ENCODE data around the gene HOXB6.

HOXB6 gene

DNA sequence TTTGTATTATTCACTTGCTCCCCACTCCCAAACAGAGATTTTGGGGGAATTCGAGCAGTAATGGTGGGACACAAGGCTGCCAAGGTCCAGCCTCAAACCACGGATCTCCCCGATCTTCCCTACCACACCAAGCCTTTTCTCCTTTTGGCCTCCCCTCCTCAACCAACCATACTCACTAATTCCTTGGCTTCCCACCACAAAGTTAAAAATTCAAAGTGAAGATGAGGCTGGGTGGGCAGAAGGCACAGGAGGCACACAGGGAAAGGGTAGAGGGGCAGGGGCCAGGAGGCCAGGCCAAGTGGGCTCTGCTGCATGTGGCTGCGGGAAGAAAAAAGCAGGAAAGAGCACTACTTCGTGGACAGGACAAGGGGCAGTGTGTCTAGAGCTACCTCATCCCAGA, 41.9 kb downstream of the HOXB6 start:
- Histone ChIP-seq H3K4me2 (ENCODE audit: insufficient read depth, low read length) (no peak overlapping the region), H4K20me1 (ENCODE audit: insufficient read depth, low read length) (peaks cover 8% of the 10 kb centered on the region; the same call in 1 of the 2 replicates), H3K27me3 (ENCODE audit: insufficient read depth, low read length, poor library complexity) (peaks cover 52% of the 10 kb centered on the region), H3K27ac (ENCODE audit: low read length) (no peak overlapping the region), H2AFZ (ENCODE audit: low read depth, low read length) (no peak overlapping the region), H3K79me2 (ENCODE audit: insufficient read depth, low read length) (no peaks in the 10 kb centered on the region), H3K4me3 (ENCODE audit: low read depth in 1 of 2, low read length in 2 of 2) (no peak overlapping the region), H3K4me1 (ENCODE audit: insufficient read depth, low read length) (no peaks in the 10 kb centered on the region), H3K9me3 (ENCODE audit: insufficient read depth, low read length, severe bottlenecking) (no peaks in the 10 kb centered on the region), H3K9ac (ENCODE audit: low read depth, low read length) (no peak overlapping the region), H3K36me3 (ENCODE audit: insufficient read depth, low read length) (no peaks in the 10 kb centered on the region)
- DNase-seq (no peak), ATAC-seq (ENCODE audit: insufficient read depth, low read depth) (no peak)
- no peak for TF ChIP-seq EZH2 (IDR thresholded peaks at IDR 0.05; ENCODE audit: borderline replicate concordance, low read depth, low read length, severe bottlenecking)
- TF ChIP-seq, protein P1, sequence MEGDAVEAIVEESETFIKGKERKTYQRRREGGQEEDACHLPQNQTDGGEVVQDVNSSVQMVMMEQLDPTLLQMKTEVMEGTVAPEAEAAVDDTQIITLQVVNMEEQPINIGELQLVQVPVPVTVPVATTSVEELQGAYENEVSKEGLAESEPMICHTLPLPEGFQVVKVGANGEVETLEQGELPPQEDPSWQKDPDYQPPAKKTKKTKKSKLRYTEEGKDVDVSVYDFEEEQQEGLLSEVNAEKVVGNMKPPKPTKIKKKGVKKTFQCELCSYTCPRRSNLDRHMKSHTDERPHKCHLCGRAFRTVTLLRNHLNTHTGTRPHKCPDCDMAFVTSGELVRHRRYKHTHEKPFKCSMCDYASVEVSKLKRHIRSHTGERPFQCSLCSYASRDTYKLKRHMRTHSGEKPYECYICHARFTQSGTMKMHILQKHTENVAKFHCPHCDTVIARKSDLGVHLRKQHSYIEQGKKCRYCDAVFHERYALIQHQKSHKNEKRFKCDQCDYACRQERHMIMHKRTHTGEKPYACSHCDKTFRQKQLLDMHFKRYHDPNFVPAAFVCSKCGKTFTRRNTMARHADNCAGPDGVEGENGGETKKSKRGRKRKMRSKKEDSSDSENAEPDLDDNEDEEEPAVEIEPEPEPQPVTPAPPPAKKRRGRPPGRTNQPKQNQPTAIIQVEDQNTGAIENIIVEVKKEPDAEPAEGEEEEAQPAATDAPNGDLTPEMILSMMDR (IDR thresholded peaks at IDR 0.05; ENCODE audit: borderline replicate concordance, extremely low read depth, low read length, poor library complexity, severe bottlenecking): no peak

DNA sequence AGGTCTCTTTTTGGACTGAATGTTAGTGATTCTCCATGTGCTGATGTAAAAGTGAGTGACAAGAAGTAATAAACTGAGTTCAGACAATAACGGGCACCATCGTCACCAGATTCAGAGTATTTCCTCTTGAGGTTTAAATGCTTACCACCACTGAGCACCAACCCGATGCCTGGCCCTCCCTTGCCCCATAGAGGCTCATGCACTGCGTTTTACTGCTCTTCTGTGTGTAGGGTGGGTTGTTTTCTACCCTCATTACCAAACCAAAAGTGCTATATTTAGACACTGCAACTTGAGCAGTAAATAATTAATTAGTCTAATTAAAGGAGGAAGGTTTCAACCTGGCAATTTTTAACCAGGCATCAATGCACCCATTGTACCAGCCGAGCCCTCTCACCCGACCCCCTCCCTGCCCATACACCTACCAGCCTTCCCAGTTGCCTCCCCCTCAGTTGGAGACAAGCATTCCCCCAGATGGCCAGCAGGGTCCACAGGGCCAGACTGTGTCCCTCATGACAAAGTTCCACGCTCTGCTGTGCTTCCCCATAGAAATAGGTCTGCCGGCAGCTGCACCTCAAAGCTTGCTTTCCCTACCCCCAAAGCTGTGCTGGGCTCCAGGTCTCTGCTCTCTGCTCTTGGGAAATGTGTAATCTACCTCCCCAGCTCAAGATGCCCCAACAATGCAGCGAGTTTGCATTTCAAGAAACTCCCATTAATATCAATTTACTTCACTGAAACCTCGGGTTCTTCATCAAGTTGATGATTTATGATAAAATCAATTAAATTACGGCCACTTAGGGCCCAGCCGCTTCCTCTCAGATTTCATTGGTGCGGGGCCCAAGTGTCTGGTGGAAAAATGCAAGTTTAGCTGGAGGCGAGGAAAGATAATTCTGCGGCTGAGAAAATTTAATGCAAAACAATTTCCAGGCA, 42.6 kb downstream of the HOXB6 start:
- Histone ChIP-seq H2AFZ (ENCODE audit: low read depth, low read length) (no peak overlapping the region), H3K36me3 (ENCODE audit: insufficient read depth, low read length) (no peaks in the 10 kb centered on the region), H3K27me3 (ENCODE audit: insufficient read depth, low read length, poor library complexity) (peaks cover 52% of the 10 kb centered on the region), H3K79me2 (ENCODE audit: insufficient read depth, low read length) (no peaks in the 10 kb centered on the region), H3K4me2 (ENCODE audit: insufficient read depth, low read length) (no peak overlapping the region), H3K4me3 (ENCODE audit: low read depth in 1 of 2, low read length in 2 of 2) (no peak overlapping the region), H3K27ac (ENCODE audit: low read length) (no peak overlapping the region), H4K20me1 (ENCODE audit: insufficient read depth, low read length) (peaks cover 8% of the 10 kb centered on the region; the same call in 1 of the 2 replicates), H3K4me1 (ENCODE audit: insufficient read depth, low read length) (no peaks in the 10 kb centered on the region), H3K9me3 (ENCODE audit: insufficient read depth, low read length, severe bottlenecking) (no peaks in the 10 kb centered on the region), H3K9ac (ENCODE audit: low read depth, low read length) (no peak overlapping the region)
- no peak for ATAC-seq (ENCODE audit: insufficient read depth, low read depth)
- TF ChIP-seq EZH2 (IDR thresholded peaks at IDR 0.05; ENCODE audit: borderline replicate concordance, low read depth, low read length, severe bottlenecking): no peak
- TF ChIP-seq, protein P1 (IDR thresholded peaks at IDR 0.05; ENCODE audit: borderline replicate concordance, extremely low read depth, low read length, poor library complexity, severe bottlenecking): no peak
- DNase-seq: no peak

DNA sequence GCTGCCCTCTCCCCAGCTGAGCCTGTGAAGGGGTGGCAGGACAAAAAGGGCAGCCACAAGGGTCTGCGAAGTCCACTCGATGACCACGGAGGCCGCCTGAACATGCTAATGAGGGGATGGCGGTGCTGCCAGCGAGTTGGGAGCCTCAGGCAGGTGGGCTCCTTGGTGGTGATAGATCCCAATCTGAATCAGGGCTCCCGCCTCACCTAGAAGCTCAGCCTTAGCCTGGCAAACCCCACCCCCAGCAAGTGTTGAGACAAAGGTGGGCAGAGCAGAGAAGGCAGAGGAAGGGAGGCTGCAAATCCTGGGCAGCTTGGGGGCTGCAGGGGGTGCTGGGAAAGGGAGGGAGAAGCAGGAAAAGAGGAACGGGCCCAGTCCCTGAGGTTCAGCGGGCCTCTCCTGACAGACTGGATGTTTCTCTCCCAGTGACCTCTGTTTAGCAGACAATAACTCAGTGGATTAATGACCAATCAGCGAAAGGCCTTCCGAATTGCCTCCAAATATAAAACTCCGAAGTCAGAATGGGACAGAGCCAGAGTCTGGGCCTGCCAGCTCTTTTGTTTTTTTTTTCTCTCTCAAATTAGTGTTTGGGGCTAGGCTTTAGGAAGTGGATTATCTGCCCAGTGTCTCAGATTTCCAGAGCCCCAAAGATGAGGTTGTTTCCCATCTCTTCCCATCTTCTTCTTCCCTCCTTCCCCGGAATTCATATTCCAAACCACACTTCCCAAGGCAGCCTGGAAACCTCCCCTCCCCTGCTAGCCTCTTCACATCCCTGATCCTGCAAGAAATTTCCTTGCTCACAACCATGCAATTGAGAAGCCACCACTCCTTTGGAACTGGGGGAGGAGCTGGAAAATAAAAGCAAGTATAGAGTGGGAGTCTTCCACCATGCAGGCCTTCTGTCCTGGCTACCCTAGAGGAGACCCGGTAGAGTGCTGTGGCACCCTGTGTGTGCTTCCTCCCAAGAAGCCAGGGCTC, 44.7 kb downstream of the HOXB6 start:
- DNase-seq (no peak), ATAC-seq (ENCODE audit: insufficient read depth, low read depth) (no peak)
- no peak overlapping the region for H3K4me2 ChIP-seq (ENCODE audit: insufficient read depth, low read length)
- H3K27ac ChIP-seq (ENCODE audit: low read length): no peak overlapping the region
- H3K36me3 ChIP-seq (ENCODE audit: insufficient read depth, low read length): no peaks in the 10 kb centered on the region
- H2AFZ ChIP-seq (ENCODE audit: low read depth, low read length): no peak overlapping the region
- H3K9me3 ChIP-seq (ENCODE audit: insufficient read depth, low read length, severe bottlenecking): no peaks in the 10 kb centered on the region
- peaks cover 8% of the 10 kb centered on the region; the same call in 1 of the 2 replicates for H4K20me1 ChIP-seq (ENCODE audit: insufficient read depth, low read length)
- no peak overlapping the region for H3K4me3 ChIP-seq (ENCODE audit: low read depth in 1 of 2, low read length in 2 of 2)
- no peak overlapping the region for H3K9ac ChIP-seq (ENCODE audit: low read depth, low read length)
- no peaks in the 10 kb centered on the region for H3K4me1 ChIP-seq (ENCODE audit: insufficient read depth, low read length)
- TF ChIP-seq, protein P1 (IDR thresholded peaks at IDR 0.05; ENCODE audit: borderline replicate concordance, extremely low read depth, low read length, poor library complexity, severe bottlenecking): no peak
- no peak for TF ChIP-seq EZH2 (IDR thresholded peaks at IDR 0.05; ENCODE audit: borderline replicate concordance, low read depth, low read length, severe bottlenecking)
- H3K79me2 ChIP-seq (ENCODE audit: insufficient read depth, low read length): no peaks in the 10 kb centered on the region
- H3K27me3 ChIP-seq (ENCODE audit: insufficient read depth, low read length, poor library complexity): peaks cover 55% of the 10 kb centered on the region

Data from DND-41 (cell line).